WTC11 (cell line): Measurements from ENCODE around the gene SIRT5. TPM values are rescaled to one million over a fixed set of nuclear protein-coding genes. Genes with fewer than 3 reads are reported as not detected.

ENCODE experiments used
- ATAC-seq: fragments of 200-7000 bp; cut with Tn5 transposase; 2 replicates; pipeline ENCODE4 v1.10.0; 2021; ENCODE audit warnings: mild to moderate bottlenecking, moderate library complexity
- CTCF ChIA-PET: fragments of 300-600 bp; sonication (Branson Sonifier 250); formaldehyde crosslinking; loops from one replicate; lab custom pipeline; 2021; ENCODE audit warnings: antibody characterized with exemption; lab: Charles Lee
- POLR2A ChIA-PET: fragments of 350-600 bp; sonication (Branson Sonifier 250); formaldehyde crosslinking; loops from one replicate; lab custom pipeline; 2021; ENCODE audit warnings: antibody characterized with exemption; lab: Charles Lee
- DNase-seq: peaks from one replicate; pipeline ENCODE4 v3.0.0; 2021; ENCODE audit warnings: low spot score
- H3K27ac Mint-ChIP-seq: 2 replicates; pipeline ENCODE4 v1.8.0; 2021; ENCODE audit warnings: mixed read lengths
- H3K27me3 Mint-ChIP-seq: 2 replicates; pipeline ENCODE4 v1.8.0; 2021; ENCODE audit warnings: low read depth, mild to moderate bottlenecking, moderate library complexity, mixed read lengths
- H3K36me3 Mint-ChIP-seq: 2 replicates; pipeline ENCODE4 v1.8.0; 2021; ENCODE audit warnings: mixed read lengths
- H3K4me1 Mint-ChIP-seq: 2 replicates; pipeline ENCODE4 v1.8.0; 2022; ENCODE audit warnings: mixed read lengths
- H3K4me3 Mint-ChIP-seq: 2 replicates; pipeline ENCODE4 v1.8.0; 2021; ENCODE audit warnings: mild to moderate bottlenecking, moderate library complexity, mixed read lengths
- H3K9me3 Mint-ChIP-seq: 2 replicates; pipeline ENCODE4 v1.8.0; 2021; ENCODE audit warnings: mixed read lengths
- ATF2 ChIP-seq: sonication (generic); formaldehyde crosslinking; IDR thresholded peaks from 2 replicates; pipeline ENCODE4 v1.8.1; 2022; ENCODE audit warnings: low read depth, missing genetic modification reagents, borderline replicate concordance
- CDX4 ChIP-seq: fragments of 250-450 bp; sonication (Bioruptor Pico); IDR thresholded peaks from 2 replicates; pipeline ENCODE4 v1.9.0; 2021; ENCODE audit warnings: moderate library complexity, mild to moderate bottlenecking, inconsistent platforms, borderline replicate concordance
- E2F4 ChIP-seq: sonication (generic); formaldehyde crosslinking; IDR thresholded peaks from 2 replicates; pipeline ENCODE4 v1.8.1; 2022; ENCODE audit warnings: low read depth, mild to moderate bottlenecking, moderate library complexity, missing genetic modification reagents, borderline replicate concordance
- FOXP1 ChIP-seq: sonication (generic); formaldehyde crosslinking; IDR thresholded peaks from 2 replicates; pipeline ENCODE4 v1.8.0; 2022; ENCODE audit warnings: missing genetic modification reagents, mild to moderate bottlenecking, moderate library complexity, borderline replicate concordance
- FOXP4 ChIP-seq: sonication (generic); formaldehyde crosslinking; IDR thresholded peaks from 2 replicates; pipeline ENCODE4 v1.8.0; 2022; ENCODE audit warnings: mild to moderate bottlenecking, missing genetic modification reagents
- GRHL2 ChIP-seq: fragments of 250-450 bp; sonication (Bioruptor Pico); IDR thresholded peaks from 2 replicates; pipeline ENCODE4 v1.8.0; 2022; ENCODE audit warnings: mild to moderate bottlenecking, moderate library complexity; ENCODE audit not compliant: insufficient replicate concordance, severe bottlenecking
- JAZF1 ChIP-seq: fragments of 250-450 bp; sonication (Bioruptor Pico); IDR thresholded peaks from 2 replicates; pipeline ENCODE4 v1.9.0; 2021; ENCODE audit warnings: moderate library complexity, mild to moderate bottlenecking, inconsistent platforms
- NFATC4 ChIP-seq: fragments of 250-450 bp; sonication (Bioruptor Pico); IDR thresholded peaks from 2 replicates; pipeline ENCODE4 v1.9.0; 2021; ENCODE audit warnings: mild to moderate bottlenecking
- NR3C1 ChIP-seq: sonication (generic); formaldehyde crosslinking; conservative IDR thresholded peaks from 2 replicates; pipeline ENCODE4 v1.8.1; 2023; ENCODE audit warnings: low read depth, mild to moderate bottlenecking, missing genetic modification reagents
- OVOL2 ChIP-seq: fragments of 250-450 bp; sonication (Bioruptor Pico); IDR thresholded peaks from 2 replicates; pipeline ENCODE4 v1.9.0; 2021; ENCODE audit warnings: mild to moderate bottlenecking, borderline replicate concordance
- SOX15 ChIP-seq: fragments of 250-450 bp; sonication (Bioruptor Pico); IDR thresholded peaks from 2 replicates; pipeline ENCODE4 v1.9.0; 2021; ENCODE audit warnings: mild to moderate bottlenecking
- STAT6 ChIP-seq: sonication (generic); formaldehyde crosslinking; conservative IDR thresholded peaks from 2 replicates; pipeline ENCODE4 v1.8.1; 2023; ENCODE audit warnings: mild to moderate bottlenecking, low read depth, missing genetic modification reagents, moderate library complexity
- ZNF138 ChIP-seq: sonication (generic); formaldehyde crosslinking; conservative IDR thresholded peaks from 2 replicates; pipeline ENCODE4 v1.8.1; 2022; ENCODE audit warnings: mild to moderate bottlenecking, moderate library complexity, missing genetic modification reagents
- ZNF396 ChIP-seq: fragments of 250-450 bp; sonication (Bioruptor Pico); IDR thresholded peaks from 2 replicates; pipeline ENCODE4 v1.8.0; 2021; ENCODE audit warnings: mild to moderate bottlenecking, moderate library complexity, borderline replicate concordance
- ZNF416 ChIP-seq: fragments of 250-450 bp; sonication (Bioruptor Pico); IDR thresholded peaks from 2 replicates; pipeline ENCODE4 v1.9.0; 2021; ENCODE audit warnings: mild to moderate bottlenecking, inconsistent platforms
- total RNA-seq: library from RNA; stranded (reverse); gene quantifications from 3 replicates; pipeline ENCODE4 v1.2.3, GENCODE V29; 2021
- TF ChIP-seq, protein P1 (sequence below): sonication (generic); formaldehyde crosslinking; IDR thresholded peaks from 2 replicates; pipeline ENCODE4 v1.8.0; 2022; ENCODE audit warnings: missing genetic modification reagents
- TF ChIP-seq, protein P2 (sequence below): sonication (generic); formaldehyde crosslinking; IDR thresholded peaks from 2 replicates; pipeline ENCODE4 v1.8.1; 2023; ENCODE audit warnings: mild to moderate bottlenecking, missing genetic modification reagents
- TF ChIP-seq, protein P3 (sequence below): sonication (generic); formaldehyde crosslinking; IDR thresholded peaks from 2 replicates; pipeline ENCODE4 v1.8.0; 2022; ENCODE audit warnings: mild to moderate bottlenecking, missing genetic modification reagents
- TF ChIP-seq, protein P4 (sequence below): sonication (generic); formaldehyde crosslinking; IDR thresholded peaks from 2 replicates; pipeline ENCODE4 v1.8.1; 2022; ENCODE audit warnings: mild to moderate bottlenecking, moderate library complexity, missing genetic modification reagents

The SIRT5 gene
- total RNA-seq, 1 experiment from 2014 or later: 11.8 TPM

- ChIA-PET POLR2A (no interaction called here), CTCF (interaction anchor here (0.5 to 6.3 kb wide), 2 partner anchors 13 to 23 kb away, joined by 3 to 51 read pairs; partner anchors contain the start of gene NOL7)
- H3K27ac Mint-ChIP-seq: peak overlapping the region; percentile 41
- no peak overlapping the region for H3K4me3 Mint-ChIP-seq
- H3K4me1 Mint-ChIP-seq: peaks cover 57% of the 10 kb centered on the region
- TF ChIP-seq NR3C1 (CRISPR knock-in tag) (no peak), GRHL2 (CRISPR knock-in tag) (no peak), SOX15 (CRISPR knock-in tag) (no peak)
- TF ChIP-seq, protein P1, sequence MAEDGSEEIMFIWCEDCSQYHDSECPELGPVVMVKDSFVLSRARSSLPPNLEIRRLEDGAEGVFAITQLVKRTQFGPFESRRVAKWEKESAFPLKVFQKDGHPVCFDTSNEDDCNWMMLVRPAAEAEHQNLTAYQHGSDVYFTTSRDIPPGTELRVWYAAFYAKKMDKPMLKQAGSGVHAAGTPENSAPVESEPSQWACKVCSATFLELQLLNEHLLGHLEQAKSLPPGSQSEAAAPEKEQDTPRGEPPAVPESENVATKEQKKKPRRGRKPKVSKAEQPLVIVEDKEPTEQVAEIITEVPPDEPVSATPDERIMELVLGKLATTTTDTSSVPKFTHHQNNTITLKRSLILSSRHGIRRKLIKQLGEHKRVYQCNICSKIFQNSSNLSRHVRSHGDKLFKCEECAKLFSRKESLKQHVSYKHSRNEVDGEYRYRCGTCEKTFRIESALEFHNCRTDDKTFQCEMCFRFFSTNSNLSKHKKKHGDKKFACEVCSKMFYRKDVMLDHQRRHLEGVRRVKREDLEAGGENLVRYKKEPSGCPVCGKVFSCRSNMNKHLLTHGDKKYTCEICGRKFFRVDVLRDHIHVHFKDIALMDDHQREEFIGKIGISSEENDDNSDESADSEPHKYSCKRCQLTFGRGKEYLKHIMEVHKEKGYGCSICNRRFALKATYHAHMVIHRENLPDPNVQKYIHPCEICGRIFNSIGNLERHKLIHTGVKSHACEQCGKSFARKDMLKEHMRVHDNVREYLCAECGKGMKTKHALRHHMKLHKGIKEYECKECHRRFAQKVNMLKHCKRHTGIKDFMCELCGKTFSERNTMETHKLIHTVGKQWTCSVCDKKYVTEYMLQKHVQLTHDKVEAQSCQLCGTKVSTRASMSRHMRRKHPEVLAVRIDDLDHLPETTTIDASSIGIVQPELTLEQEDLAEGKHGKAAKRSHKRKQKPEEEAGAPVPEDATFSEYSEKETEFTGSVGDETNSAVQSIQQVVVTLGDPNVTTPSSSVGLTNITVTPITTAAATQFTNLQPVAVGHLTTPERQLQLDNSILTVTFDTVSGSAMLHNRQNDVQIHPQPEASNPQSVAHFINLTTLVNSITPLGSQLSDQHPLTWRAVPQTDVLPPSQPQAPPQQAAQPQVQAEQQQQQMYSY: no peak
- TF ChIP-seq, protein P2, sequence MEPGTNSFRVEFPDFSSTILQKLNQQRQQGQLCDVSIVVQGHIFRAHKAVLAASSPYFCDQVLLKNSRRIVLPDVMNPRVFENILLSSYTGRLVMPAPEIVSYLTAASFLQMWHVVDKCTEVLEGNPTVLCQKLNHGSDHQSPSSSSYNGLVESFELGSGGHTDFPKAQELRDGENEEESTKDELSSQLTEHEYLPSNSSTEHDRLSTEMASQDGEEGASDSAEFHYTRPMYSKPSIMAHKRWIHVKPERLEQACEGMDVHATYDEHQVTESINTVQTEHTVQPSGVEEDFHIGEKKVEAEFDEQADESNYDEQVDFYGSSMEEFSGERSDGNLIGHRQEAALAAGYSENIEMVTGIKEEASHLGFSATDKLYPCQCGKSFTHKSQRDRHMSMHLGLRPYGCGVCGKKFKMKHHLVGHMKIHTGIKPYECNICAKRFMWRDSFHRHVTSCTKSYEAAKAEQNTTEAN (CRISPR knock-in tag): no peak
- TF ChIP-seq, protein P3, sequence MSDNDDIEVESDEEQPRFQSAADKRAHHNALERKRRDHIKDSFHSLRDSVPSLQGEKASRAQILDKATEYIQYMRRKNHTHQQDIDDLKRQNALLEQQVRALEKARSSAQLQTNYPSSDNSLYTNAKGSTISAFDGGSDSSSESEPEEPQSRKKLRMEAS (CRISPR knock-in tag): no peak
- TF ChIP-seq, all 79 proteins: peak for 0
- peaks cover 13% of the 10 kb centered on the region for H3K36me3 Mint-ChIP-seq
- no peaks in the 10 kb centered on the region for H3K27me3 Mint-ChIP-seq
- ATAC-seq: no peak
- DNase-seq: no peak
- no peaks in the 10 kb centered on the region for H3K9me3 Mint-ChIP-seq
Observed at GRCh38 chr6:13638014-13638413, 63.6 kb downstream of the SIRT5 start.

DNA sequence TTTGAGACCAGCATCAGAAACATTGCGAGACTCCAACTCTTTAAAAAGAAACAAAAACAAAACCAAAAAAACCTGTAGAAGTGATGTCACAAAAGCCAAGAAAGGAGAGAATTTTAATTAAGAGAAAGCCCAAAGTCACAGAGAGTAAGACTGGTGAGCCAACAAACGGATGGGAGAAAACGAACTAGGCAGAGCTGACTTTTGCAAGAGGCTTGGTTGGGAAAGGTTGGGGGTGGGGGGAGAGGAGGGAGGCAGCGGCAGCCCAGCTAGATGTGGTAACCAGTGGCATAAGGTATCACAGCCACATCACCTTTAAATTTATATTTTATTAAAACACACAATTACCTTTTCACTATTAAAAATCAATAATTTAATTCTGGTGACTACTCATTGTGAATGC is 64.2 kb downstream of the SIRT5 start:
- H3K27me3 Mint-ChIP-seq: no peaks in the 10 kb centered on the region
- H3K4me3 Mint-ChIP-seq: no peak overlapping the region
- ATAC-seq: no peak
- ChIA-PET POLR2A (no interaction called here), CTCF (interaction anchor here (0.5 to 6.3 kb wide), 2 partner anchors 14 to 23 kb away, joined by 3 to 51 read pairs; partner anchors contain the start of gene NOL7)
- peaks cover 57% of the 10 kb centered on the region for H3K4me1 Mint-ChIP-seq
- peaks cover 13% of the 10 kb centered on the region for H3K36me3 Mint-ChIP-seq
- DNase-seq: no peak
- H3K27ac Mint-ChIP-seq: peak overlapping the region; percentile 41
- H3K9me3 Mint-ChIP-seq: no peaks in the 10 kb centered on the region
- TF ChIP-seq, protein P3 (CRISPR knock-in tag): no peak
- TF ChIP-seq, protein P4, sequence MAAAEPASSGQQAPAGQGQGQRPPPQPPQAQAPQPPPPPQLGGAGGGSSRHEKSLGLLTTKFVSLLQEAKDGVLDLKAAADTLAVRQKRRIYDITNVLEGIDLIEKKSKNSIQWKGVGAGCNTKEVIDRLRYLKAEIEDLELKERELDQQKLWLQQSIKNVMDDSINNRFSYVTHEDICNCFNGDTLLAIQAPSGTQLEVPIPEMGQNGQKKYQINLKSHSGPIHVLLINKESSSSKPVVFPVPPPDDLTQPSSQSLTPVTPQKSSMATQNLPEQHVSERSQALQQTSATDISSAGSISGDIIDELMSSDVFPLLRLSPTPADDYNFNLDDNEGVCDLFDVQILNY: no peak
- no peak for TF ChIP-seq OVOL2 (CRISPR knock-in tag)
- TF ChIP-seq NFATC4 (CRISPR knock-in tag): no peak
- TF ChIP-seq ZNF396 (CRISPR knock-in tag): no peak
- TF ChIP-seq ATF2: no peak
- no peak for TF ChIP-seq FOXP4 (CRISPR knock-in tag)
- TF ChIP-seq ZNF416 (CRISPR knock-in tag): no peak
- no peak for TF ChIP-seq ZNF138 (CRISPR knock-in tag)
- no peak for TF ChIP-seq E2F4
- TF ChIP-seq JAZF1: no peak
- TF ChIP-seq CDX4 (CRISPR knock-in tag): no peak
- TF ChIP-seq FOXP1: no peak
- no peak for TF ChIP-seq STAT6
